Transverse colon (tissue), 4 donors: ENCODE results near the gene CNPY4.

Source experiments
- POLR2A ChIP-seq: fragments of 450-650 bp; IDR thresholded peaks from one replicate; pipeline ENCODE4 v1.6.1; 2016; ENCODE audit warnings: antibody characterized with exemption, mild to moderate bottlenecking, moderate library complexity
- POLR2AphosphoS5 ChIP-seq, 3 donors: sonication (generic); formaldehyde crosslinking; IDR thresholded peaks; one replicate each; pipeline ENCODE4 v1.6.1; 2016; ENCODE audit warnings: antibody characterized with exemption in 3 of 3
- TF ChIP-seq, protein P1 (sequence below), 5 experiments: fragments of 200-600 bp in 3 of 5; fragments of 450-650 bp in 2 of 5; sonication (generic) in 3 of 5; IDR thresholded peaks; 1 replicate in 2 of 5; 2 replicates in 3 of 5; pipeline ENCODE4 v1.5.1; 2016 to 2017; ENCODE audit warnings: antibody characterized with exemption in 5 of 5, inconsistent platforms in 3 of 5, mild to moderate bottlenecking in 2 of 5, moderate library complexity in 1 of 5

GRCh38 chr7:100095704-100096103, 23.7 kb upstream of the CNPY4 start:
- TF ChIP-seq, protein P1, sequence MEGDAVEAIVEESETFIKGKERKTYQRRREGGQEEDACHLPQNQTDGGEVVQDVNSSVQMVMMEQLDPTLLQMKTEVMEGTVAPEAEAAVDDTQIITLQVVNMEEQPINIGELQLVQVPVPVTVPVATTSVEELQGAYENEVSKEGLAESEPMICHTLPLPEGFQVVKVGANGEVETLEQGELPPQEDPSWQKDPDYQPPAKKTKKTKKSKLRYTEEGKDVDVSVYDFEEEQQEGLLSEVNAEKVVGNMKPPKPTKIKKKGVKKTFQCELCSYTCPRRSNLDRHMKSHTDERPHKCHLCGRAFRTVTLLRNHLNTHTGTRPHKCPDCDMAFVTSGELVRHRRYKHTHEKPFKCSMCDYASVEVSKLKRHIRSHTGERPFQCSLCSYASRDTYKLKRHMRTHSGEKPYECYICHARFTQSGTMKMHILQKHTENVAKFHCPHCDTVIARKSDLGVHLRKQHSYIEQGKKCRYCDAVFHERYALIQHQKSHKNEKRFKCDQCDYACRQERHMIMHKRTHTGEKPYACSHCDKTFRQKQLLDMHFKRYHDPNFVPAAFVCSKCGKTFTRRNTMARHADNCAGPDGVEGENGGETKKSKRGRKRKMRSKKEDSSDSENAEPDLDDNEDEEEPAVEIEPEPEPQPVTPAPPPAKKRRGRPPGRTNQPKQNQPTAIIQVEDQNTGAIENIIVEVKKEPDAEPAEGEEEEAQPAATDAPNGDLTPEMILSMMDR (IDR thresholded peaks at IDR 0.05), result no peak
- no peak for TF ChIP-seq POLR2AphosphoS5 (IDR thresholded peaks at IDR 0.05)
- TF ChIP-seq POLR2A, result no peak
